VCaP (cell line): ENCODE results near the gene DBNDD2.

Experiments
- H3K27ac ChIP-seq: fragments of 450-650 bp; 2 replicates; pipeline ENCODE4 v1.5.1; 2017
- TF ChIP-seq, protein P1 (sequence below): fragments of 450-650 bp; conservative IDR thresholded peaks from 2 replicates; pipeline ENCODE4 v1.5.1; 2017; ENCODE audit warnings: mild to moderate bottlenecking, moderate library complexity

The DBNDD2 gene

GRCh38 chr20:45409521-45410272 is 1.6 kb downstream of the DBNDD2 start:
- H3K27ac ChIP-seq: no peak overlapping the region
- TF ChIP-seq, protein P1, sequence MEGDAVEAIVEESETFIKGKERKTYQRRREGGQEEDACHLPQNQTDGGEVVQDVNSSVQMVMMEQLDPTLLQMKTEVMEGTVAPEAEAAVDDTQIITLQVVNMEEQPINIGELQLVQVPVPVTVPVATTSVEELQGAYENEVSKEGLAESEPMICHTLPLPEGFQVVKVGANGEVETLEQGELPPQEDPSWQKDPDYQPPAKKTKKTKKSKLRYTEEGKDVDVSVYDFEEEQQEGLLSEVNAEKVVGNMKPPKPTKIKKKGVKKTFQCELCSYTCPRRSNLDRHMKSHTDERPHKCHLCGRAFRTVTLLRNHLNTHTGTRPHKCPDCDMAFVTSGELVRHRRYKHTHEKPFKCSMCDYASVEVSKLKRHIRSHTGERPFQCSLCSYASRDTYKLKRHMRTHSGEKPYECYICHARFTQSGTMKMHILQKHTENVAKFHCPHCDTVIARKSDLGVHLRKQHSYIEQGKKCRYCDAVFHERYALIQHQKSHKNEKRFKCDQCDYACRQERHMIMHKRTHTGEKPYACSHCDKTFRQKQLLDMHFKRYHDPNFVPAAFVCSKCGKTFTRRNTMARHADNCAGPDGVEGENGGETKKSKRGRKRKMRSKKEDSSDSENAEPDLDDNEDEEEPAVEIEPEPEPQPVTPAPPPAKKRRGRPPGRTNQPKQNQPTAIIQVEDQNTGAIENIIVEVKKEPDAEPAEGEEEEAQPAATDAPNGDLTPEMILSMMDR: no peak

DNA sequence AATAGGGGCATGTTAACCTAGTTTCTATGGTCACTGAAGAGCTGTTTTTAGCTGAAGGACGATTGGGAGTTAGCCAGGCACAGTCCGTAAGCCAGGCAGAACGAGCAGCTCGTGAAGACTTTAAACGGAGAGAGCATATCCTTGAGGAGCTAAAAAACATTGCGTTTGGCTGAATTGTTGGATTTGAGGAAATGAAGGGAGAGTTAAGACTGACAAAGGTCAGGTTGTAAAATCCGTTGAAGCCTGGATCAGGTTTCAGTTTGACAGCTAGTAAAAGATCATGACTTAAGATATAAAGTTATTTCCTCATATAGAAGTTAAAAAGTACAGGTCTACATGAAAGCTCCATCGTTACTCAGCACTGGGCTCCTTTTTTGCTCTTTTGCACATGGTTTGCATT is 2.8 kb downstream of the DBNDD2 start:
- TF ChIP-seq, protein P1: no peak
- H3K27ac ChIP-seq: peak overlapping the region; percentile 24; the same call in 1 of the 2 replicates

DNA sequence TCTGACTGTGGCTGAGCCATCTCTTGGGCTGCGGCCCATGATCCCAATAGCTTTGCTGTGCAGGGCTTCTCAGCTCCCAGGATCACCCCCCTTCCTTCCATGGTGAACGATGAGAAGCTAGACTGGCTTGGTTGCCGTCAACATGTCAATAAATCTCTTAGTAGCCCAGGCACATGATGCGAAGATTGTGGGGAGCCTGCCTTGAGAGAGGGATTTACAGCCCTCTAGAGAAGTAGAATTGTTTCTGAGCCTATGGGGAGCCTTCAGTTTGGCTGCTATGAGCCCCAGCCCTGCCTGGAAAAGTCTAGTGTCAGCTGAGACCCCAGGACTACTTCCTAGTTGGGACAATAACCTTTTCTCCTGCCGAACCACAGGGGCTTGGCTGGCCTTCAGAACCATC is 4.6 kb downstream of the DBNDD2 start:
- H3K27ac ChIP-seq: no peak overlapping the region
- TF ChIP-seq, protein P1: no peak

GRCh38 chr20:45413479-45413878 is 5.4 kb downstream of the DBNDD2 start:
- TF ChIP-seq, protein P1: no peak
- no peak overlapping the region for H3K27ac ChIP-seq

GRCh38 chr20:45415822-45416637 is 7.9 kb downstream of the DBNDD2 start, which contains the start of gene PIGT:
Gene PIGT (plus strand): TSS chr20:45416141. CDS start chr20:45416157, 16 bp downstream.
- peak within 1 kb of the TSS; percentile 67 for H3K27ac ChIP-seq

GRCh38 chr20:45416917-45417316 is 8.8 kb downstream of the DBNDD2 start:
- H3K27ac ChIP-seq: peak overlapping the region; percentile 67; the same call in 1 of the 2 replicates
- TF ChIP-seq, protein P1: no peak

More at GRCh38 chr20:45415822-45416637, 7.9 kb downstream of the DBNDD2 start, which contains the start of gene PIGT:
- TF ChIP-seq, protein P1: no peak
